ENCODE measurements around the gene SPDYE2B.
"Not testable (repeated sequence)": the region's sequence is repeated elsewhere in the genome, so short reads cannot be mapped to it uniquely, and the experiment has no call there.

Gene SPDYE2B

GRCh38 chr7:102616507-102617125, 33.5 kb upstream of the SPDYE2B start, which contains the start of gene RASA4:
TSS of gene RASA4 (minus strand) at chr7:102616756. CDS start at chr7:102616689, 67 bp downstream.
- not testable (repeated sequence) for H3K27me3 ChIP-seq (ENCODE audit: insufficient read depth, low read length); H3K9ac ChIP-seq (ENCODE audit: low read depth, low read length); H3K4me3 ChIP-seq (ENCODE audit: low read length); H3K27ac ChIP-seq (ENCODE audit: low read length); H3K4me1 ChIP-seq (ENCODE audit: insufficient read depth, low read length); H3K36me3 ChIP-seq (ENCODE audit: insufficient read depth, low read depth, low read length); H3K9me3 ChIP-seq (ENCODE audit: insufficient read depth, low read depth, low read length)

- not testable (repeated sequence) for H3K4me3 ChIP-seq (ENCODE audit: low read length); H3K36me3 ChIP-seq (ENCODE audit: insufficient read depth, low read depth, low read length); H3K27ac ChIP-seq (ENCODE audit: low read length); H3K9me3 ChIP-seq (ENCODE audit: insufficient read depth, low read depth, low read length); H3K4me1 ChIP-seq (ENCODE audit: insufficient read depth, low read length); H3K9ac ChIP-seq (ENCODE audit: low read depth, low read length); H3K27me3 ChIP-seq (ENCODE audit: insufficient read depth, low read length)
These were observed 32.0 kb upstream of the SPDYE2B start for GRCh38 chr7:102618122-102618521.

GRCh38 chr7:102627271-102627904, 22.7 kb upstream of the SPDYE2B start:
- H3K4me1 ChIP-seq (ENCODE audit: insufficient read depth, low read length); H3K27me3 ChIP-seq (ENCODE audit: insufficient read depth, low read length); H3K36me3 ChIP-seq (ENCODE audit: insufficient read depth, low read depth, low read length); H3K27ac ChIP-seq (ENCODE audit: low read length); H3K4me3 ChIP-seq (ENCODE audit: low read length); H3K9ac ChIP-seq (ENCODE audit: low read depth, low read length); H3K9me3 ChIP-seq (ENCODE audit: insufficient read depth, low read depth, low read length): not testable (repeated sequence)

- not testable (repeated sequence) for H3K4me3 ChIP-seq (ENCODE audit: low read length); H3K27me3 ChIP-seq (ENCODE audit: insufficient read depth, low read length); H3K27ac ChIP-seq (ENCODE audit: low read length); H3K9me3 ChIP-seq (ENCODE audit: insufficient read depth, low read depth, low read length); H3K9ac ChIP-seq (ENCODE audit: low read depth, low read length); H3K36me3 ChIP-seq (ENCODE audit: insufficient read depth, low read depth, low read length); H3K4me1 ChIP-seq (ENCODE audit: insufficient read depth, low read length)
These were observed 19.5 kb upstream of the SPDYE2B start for GRCh38 chr7:102630622-102631021.

DNA sequence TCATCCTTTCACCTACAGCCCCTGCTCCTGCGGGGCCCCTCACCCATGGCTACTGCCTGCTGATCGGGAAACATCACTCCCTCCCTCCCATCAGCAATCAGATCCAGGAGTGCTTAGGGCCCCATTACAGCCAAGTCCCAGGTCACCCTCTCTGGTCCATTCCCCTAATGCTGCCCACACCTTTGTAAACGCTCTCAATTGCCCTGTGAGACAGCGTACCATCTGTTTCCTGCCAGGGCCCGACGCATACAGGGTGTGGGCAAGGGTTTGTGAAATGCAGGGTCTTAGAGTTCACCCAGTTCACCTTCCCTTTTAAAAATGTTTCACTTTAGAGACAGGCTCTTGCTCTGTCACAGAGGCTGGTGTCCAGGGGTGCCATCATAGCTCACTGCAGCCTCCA, 15.8 kb upstream of the SPDYE2B start:
- H3K4me1 ChIP-seq (ENCODE audit: insufficient read depth, low read length); H3K27me3 ChIP-seq (ENCODE audit: insufficient read depth, low read length); H3K36me3 ChIP-seq (ENCODE audit: insufficient read depth, low read depth, low read length); H3K9me3 ChIP-seq (ENCODE audit: insufficient read depth, low read depth, low read length); H3K9ac ChIP-seq (ENCODE audit: low read depth, low read length); H3K27ac ChIP-seq (ENCODE audit: low read length); H3K4me3 ChIP-seq (ENCODE audit: low read length): not testable (repeated sequence)

DNA sequence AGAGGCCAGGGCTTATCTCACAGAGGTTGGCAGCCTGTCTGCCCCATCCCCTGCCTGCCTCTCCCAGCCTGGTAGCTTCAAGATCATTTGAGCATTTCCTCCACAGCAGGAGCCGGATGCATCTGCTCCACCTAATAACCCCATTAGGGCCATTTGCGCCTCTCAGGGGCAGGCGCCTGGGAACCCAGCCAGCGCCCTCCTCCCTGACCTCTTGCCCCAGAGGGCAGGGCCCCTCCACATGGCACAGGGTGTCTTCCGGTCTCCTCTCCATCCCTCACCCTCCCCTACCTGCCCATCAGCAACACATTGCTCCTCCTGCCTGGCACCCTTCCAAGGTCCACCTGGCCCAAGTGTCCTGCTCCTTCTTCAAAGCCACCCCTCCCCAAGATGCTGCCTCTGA, 14.8 kb upstream of the SPDYE2B start:
- H3K9ac ChIP-seq (ENCODE audit: low read depth, low read length); H3K36me3 ChIP-seq (ENCODE audit: insufficient read depth, low read depth, low read length); H3K27me3 ChIP-seq (ENCODE audit: insufficient read depth, low read length); H3K9me3 ChIP-seq (ENCODE audit: insufficient read depth, low read depth, low read length); H3K27ac ChIP-seq (ENCODE audit: low read length); H3K4me3 ChIP-seq (ENCODE audit: low read length); H3K4me1 ChIP-seq (ENCODE audit: insufficient read depth, low read length): not testable (repeated sequence)

DNA sequence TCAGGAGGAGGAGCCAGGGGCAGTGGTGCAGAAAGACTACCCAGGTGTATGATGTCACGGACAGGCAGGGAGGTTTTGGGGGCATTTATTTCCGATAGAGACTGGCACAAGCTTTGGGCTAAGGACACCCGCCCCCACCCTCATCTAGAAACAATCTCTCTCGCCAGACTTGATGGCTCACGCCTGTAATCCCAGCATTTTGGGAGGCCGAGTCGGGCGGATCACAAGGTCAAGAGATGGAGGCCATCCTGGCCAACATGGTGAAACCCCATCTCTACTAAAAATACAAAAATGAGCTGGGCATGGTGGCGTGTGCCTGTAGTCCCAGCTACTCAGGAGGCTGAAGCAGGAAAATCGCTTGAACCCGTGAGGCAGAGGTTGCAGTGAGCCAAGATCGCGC, 13.2 kb upstream of the SPDYE2B start:
- not testable (repeated sequence) for H3K4me3 ChIP-seq (ENCODE audit: low read length); H3K27ac ChIP-seq (ENCODE audit: low read length); H3K9ac ChIP-seq (ENCODE audit: low read depth, low read length); H3K9me3 ChIP-seq (ENCODE audit: insufficient read depth, low read depth, low read length); H3K4me1 ChIP-seq (ENCODE audit: insufficient read depth, low read length); H3K36me3 ChIP-seq (ENCODE audit: insufficient read depth, low read depth, low read length); H3K27me3 ChIP-seq (ENCODE audit: insufficient read depth, low read length)

DNA sequence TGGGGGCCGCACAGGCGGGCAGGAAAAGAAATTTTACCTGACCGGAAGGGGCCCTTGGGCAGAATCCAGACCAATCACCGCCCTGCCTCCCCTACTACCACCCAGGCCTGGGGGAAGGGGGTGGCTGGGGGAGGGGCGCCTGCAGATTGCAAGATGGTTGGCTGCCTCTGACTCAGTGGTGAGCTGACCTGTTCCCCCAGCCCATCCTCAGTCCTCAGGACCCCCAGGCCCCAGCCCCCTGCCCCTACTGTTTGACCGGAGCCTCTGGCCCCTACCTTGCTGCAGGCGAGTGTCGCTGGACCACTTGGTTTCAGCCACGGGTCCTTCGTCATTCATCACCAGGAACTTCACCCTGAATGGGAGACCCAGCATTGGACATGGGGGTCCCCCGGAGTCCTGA, 11.3 kb upstream of the SPDYE2B start:
- not testable (repeated sequence) for H3K9me3 ChIP-seq (ENCODE audit: insufficient read depth, low read depth, low read length); H3K9ac ChIP-seq (ENCODE audit: low read depth, low read length); H3K4me1 ChIP-seq (ENCODE audit: insufficient read depth, low read length); H3K4me3 ChIP-seq (ENCODE audit: low read length); H3K27ac ChIP-seq (ENCODE audit: low read length); H3K27me3 ChIP-seq (ENCODE audit: insufficient read depth, low read length); H3K36me3 ChIP-seq (ENCODE audit: insufficient read depth, low read depth, low read length)

- H3K36me3 ChIP-seq (ENCODE audit: insufficient read depth, low read depth, low read length); H3K27me3 ChIP-seq (ENCODE audit: insufficient read depth, low read length); H3K27ac ChIP-seq (ENCODE audit: low read length); H3K9ac ChIP-seq (ENCODE audit: low read depth, low read length); H3K4me1 ChIP-seq (ENCODE audit: insufficient read depth, low read length); H3K4me3 ChIP-seq (ENCODE audit: low read length); H3K9me3 ChIP-seq (ENCODE audit: insufficient read depth, low read depth, low read length): not testable (repeated sequence)
These were observed 7.4 kb upstream of the SPDYE2B start, which contains the start of gene UPK3BL1 for GRCh38 chr7:102642691-102643090. TSS of gene UPK3BL1 (minus strand) at chr7:102642791. CDS start at chr7:102642741, 50 bp downstream.

GRCh38 chr7:102643404-102643803, 6.7 kb upstream of the SPDYE2B start:
- not testable (repeated sequence) for H3K4me1 ChIP-seq (ENCODE audit: insufficient read depth, low read length); H3K4me3 ChIP-seq (ENCODE audit: low read length); H3K36me3 ChIP-seq (ENCODE audit: insufficient read depth, low read depth, low read length); H3K9me3 ChIP-seq (ENCODE audit: insufficient read depth, low read depth, low read length); H3K27me3 ChIP-seq (ENCODE audit: insufficient read depth, low read length); H3K27ac ChIP-seq (ENCODE audit: low read length); H3K9ac ChIP-seq (ENCODE audit: low read depth, low read length)

GRCh38 chr7:102647813-102648212, 2.3 kb upstream of the SPDYE2B start:
- H3K9ac ChIP-seq (ENCODE audit: low read depth, low read length); H3K27ac ChIP-seq (ENCODE audit: low read length); H3K9me3 ChIP-seq (ENCODE audit: insufficient read depth, low read depth, low read length): not testable (repeated sequence)

GRCh38 chr7:102664765-102665164, 14.6 kb downstream of the SPDYE2B start:
- H3K9ac ChIP-seq (ENCODE audit: low read depth, low read length); H3K4me3 ChIP-seq (ENCODE audit: low read length); H3K9me3 ChIP-seq (ENCODE audit: insufficient read depth, low read depth, low read length); H3K27me3 ChIP-seq (ENCODE audit: insufficient read depth, low read length); H3K4me1 ChIP-seq (ENCODE audit: insufficient read depth, low read length); H3K36me3 ChIP-seq (ENCODE audit: insufficient read depth, low read depth, low read length); H3K27ac ChIP-seq (ENCODE audit: low read length): not testable (repeated sequence)

More at GRCh38 chr7:102647813-102648212, 2.3 kb upstream of the SPDYE2B start:
- not testable (repeated sequence) for H3K4me3 ChIP-seq (ENCODE audit: low read length); H3K27me3 ChIP-seq (ENCODE audit: insufficient read depth, low read length); H3K4me1 ChIP-seq (ENCODE audit: insufficient read depth, low read length); H3K36me3 ChIP-seq (ENCODE audit: insufficient read depth, low read depth, low read length)

Data from iPS-20b (cell line).